SU-DHL-6 (cell line): ENCODE data around the gene CADM2.

Source experiments
- CTCF ChIP-seq: fragments of 200-600 bp; sonication (generic); IDR thresholded peaks from one replicate; pipeline ENCODE4 v1.5.1; 2017; ENCODE audit warnings: antibody characterized with exemption, mild to moderate bottlenecking, low read length, moderate library complexity; ENCODE audit not compliant: insufficient read depth, poor library complexity, severe bottlenecking
- EZH2phosphoT487 ChIP-seq: fragments of 200-600 bp; sonication (generic), shearing (Covaris generic); conservative IDR thresholded peaks from 2 replicates; pipeline ENCODE4 v1.6.1; 2018; ENCODE audit warnings: mild to moderate bottlenecking, antibody characterized with exemption, low read length, moderate library complexity, mixed read lengths

GRCh38 chr3:85120879-85121278 lies 162.1 kb downstream of the CADM2 start:
- TF ChIP-seq CTCF (no peak), EZH2phosphoT487 (no peak)
